ENCODE data around the gene ANKRD42.

The ANKRD42 gene

GRCh38 chr11:83159902-83160865, 33.3 kb upstream of the ANKRD42 start:
- Histone ChIP-seq H3K36me3 (ENCODE audit: control insufficient read depth in 2 of 2, insufficient read depth in 1 of 2, low read length in 2 of 2) (peaks cover 0 to 51% of the 10 kb centered on the region in 2 experiments; a peak in 2 of 3 replicates), H3K9me3 (ENCODE audit: control insufficient read depth, insufficient read depth, low read depth, low read length) (no peaks in the 10 kb centered on the region), H3K27ac (ENCODE audit: extremely low read depth, low read depth, low read length) (no peak overlapping the region), H3K4me1 (ENCODE audit: control insufficient read depth, insufficient read depth, low read length) (peaks cover 5% of the 10 kb centered on the region), H3K4me3 (ENCODE audit: low read depth, low read length) (peak overlapping the region; percentile 98)
- CTCF ChIA-PET, result interaction anchor here (0.6 to 2.2 kb wide), 6 partner anchors 8 to 475 kb away, joined by 3 to 7 read pairs (median 3); no protein-coding TSS in a partner anchor
- POLR2A ChIA-PET, result interaction anchor here (0.6 to 1.5 kb wide), 5 partner anchors 16 to 442 kb away, joined by 3 to 8 read pairs (median 4); partner anchors contain the start of genes DDIAS and PRCP
- TF ChIP-seq KLF16 (tag by site-specific recombination; IDR thresholded peaks at IDR 0.05), result no peak
- no peak for TF ChIP-seq ZNF707 (tag by site-specific recombination; IDR thresholded peaks at IDR 0.05)
- TF ChIP-seq, protein P1, sequence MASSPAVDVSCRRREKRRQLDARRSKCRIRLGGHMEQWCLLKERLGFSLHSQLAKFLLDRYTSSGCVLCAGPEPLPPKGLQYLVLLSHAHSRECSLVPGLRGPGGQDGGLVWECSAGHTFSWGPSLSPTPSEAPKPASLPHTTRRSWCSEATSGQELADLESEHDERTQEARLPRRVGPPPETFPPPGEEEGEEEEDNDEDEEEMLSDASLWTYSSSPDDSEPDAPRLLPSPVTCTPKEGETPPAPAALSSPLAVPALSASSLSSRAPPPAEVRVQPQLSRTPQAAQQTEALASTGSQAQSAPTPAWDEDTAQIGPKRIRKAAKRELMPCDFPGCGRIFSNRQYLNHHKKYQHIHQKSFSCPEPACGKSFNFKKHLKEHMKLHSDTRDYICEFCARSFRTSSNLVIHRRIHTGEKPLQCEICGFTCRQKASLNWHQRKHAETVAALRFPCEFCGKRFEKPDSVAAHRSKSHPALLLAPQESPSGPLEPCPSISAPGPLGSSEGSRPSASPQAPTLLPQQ (tag by site-specific recombination; IDR thresholded peaks at IDR 0.05), result no peak
- TF ChIP-seq, protein P2, sequence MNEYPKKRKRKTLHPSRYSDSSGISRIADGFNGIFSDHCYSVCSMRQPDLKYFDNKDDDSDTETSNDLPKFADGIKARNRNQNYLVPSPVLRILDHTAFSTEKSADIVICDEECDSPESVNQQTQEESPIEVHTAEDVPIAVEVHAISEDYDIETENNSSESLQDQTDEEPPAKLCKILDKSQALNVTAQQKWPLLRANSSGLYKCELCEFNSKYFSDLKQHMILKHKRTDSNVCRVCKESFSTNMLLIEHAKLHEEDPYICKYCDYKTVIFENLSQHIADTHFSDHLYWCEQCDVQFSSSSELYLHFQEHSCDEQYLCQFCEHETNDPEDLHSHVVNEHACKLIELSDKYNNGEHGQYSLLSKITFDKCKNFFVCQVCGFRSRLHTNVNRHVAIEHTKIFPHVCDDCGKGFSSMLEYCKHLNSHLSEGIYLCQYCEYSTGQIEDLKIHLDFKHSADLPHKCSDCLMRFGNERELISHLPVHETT (tag by site-specific recombination; IDR thresholded peaks at IDR 0.05), result no peak
- TF ChIP-seq, protein P3, sequence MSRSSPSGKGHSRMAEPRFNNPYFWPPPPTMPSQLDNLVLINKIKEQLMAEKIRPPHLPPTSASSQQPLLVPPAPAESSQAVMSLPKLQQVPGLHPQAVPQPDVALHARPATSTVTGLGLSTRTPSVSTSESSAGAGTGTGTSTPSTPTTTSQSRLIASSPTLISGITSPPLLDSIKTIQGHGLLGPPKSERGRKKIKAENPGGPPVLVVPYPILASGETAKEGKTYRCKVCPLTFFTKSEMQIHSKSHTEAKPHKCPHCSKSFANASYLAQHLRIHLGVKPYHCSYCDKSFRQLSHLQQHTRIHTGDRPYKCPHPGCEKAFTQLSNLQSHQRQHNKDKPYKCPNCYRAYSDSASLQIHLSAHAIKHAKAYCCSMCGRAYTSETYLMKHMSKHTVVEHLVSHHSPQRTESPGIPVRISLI (tag by site-specific recombination; IDR thresholded peaks at IDR 0.05), result peak; percentile 87
- no peak for TF ChIP-seq PRDM1 (tag by site-specific recombination; IDR thresholded peaks at IDR 0.05)
- TF ChIP-seq ZNF623 (tag by site-specific recombination; IDR thresholded peaks at IDR 0.05), result no peak
- no peak for TF ChIP-seq ZNF610 (tag by site-specific recombination; IDR thresholded peaks at IDR 0.05; ENCODE audit: borderline replicate concordance)
- TF ChIP-seq ZBTB17 (tag by site-specific recombination; IDR thresholded peaks at IDR 0.05), result peak; percentile 39; the same call in 1 of the 2 replicates
- TF ChIP-seq ZNF48 (tag by site-specific recombination; IDR thresholded peaks at IDR 0.05), result no peak
- no peak for TF ChIP-seq ZNF776 (tag by site-specific recombination; IDR thresholded peaks at IDR 0.05; ENCODE audit: borderline replicate concordance)
- TF ChIP-seq ZNF792 (tag by site-specific recombination; IDR thresholded peaks at IDR 0.05), result no peak
- TF ChIP-seq ZXDB (tag by site-specific recombination; IDR thresholded peaks at IDR 0.05), result no peak
- TF ChIP-seq ZSCAN23 (tag by site-specific recombination; IDR thresholded peaks at IDR 0.05), result no peak

GRCh38 chr11:83161610-83162199, 31.8 kb upstream of the ANKRD42 start:
- ChIA-PET CTCF (interaction anchor here (0.5 to 1.0 kb wide), 2 partner anchors 291 to 293 kb away, joined by 3 read pairs; no protein-coding TSS in a partner anchor), POLR2A (interaction anchor here (1.5 kb wide), 1 partner anchor 260 kb away, joined by 4 read pairs; the partner anchor contains the start of gene DDIAS)
- peaks cover 5% of the 10 kb centered on the region for H3K4me1 ChIP-seq (ENCODE audit: control insufficient read depth, insufficient read depth, low read length)
- peak; percentile 55 for TF ChIP-seq GLIS1 (tag by site-specific recombination; IDR thresholded peaks at IDR 0.05)
- TF ChIP-seq, protein P4, sequence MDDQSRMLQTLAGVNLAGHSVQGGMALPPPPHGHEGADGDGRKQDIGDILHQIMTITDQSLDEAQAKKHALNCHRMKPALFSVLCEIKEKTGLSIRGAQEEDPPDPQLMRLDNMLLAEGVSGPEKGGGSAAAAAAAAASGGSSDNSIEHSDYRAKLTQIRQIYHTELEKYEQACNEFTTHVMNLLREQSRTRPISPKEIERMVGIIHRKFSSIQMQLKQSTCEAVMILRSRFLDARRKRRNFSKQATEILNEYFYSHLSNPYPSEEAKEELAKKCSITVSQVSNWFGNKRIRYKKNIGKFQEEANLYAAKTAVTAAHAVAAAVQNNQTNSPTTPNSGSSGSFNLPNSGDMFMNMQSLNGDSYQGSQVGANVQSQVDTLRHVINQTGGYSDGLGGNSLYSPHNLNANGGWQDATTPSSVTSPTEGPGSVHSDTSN (CRISPR knock-in tag; IDR thresholded peaks at IDR 0.05), result no peak
- peak; percentile 34; the same call in 1 of the 2 replicates for TF ChIP-seq FEZF1 (tag by site-specific recombination; IDR thresholded peaks at IDR 0.05)
- no peak overlapping the region for H3K4me3 ChIP-seq (ENCODE audit: low read depth, low read length)
- H3K27ac ChIP-seq (ENCODE audit: extremely low read depth, low read depth, low read length), result no peak overlapping the region
- peaks cover 3 to 66% of the 10 kb centered on the region in 2 experiments for H3K36me3 ChIP-seq (ENCODE audit: control insufficient read depth in 2 of 2, insufficient read depth in 1 of 2, low read length in 2 of 2)
- H3K9me3 ChIP-seq (ENCODE audit: control insufficient read depth, insufficient read depth, low read depth, low read length), result no peaks in the 10 kb centered on the region
